SH-SY5Y (cell line): ENCODE results near the gene VGF.

Source experiments
- GATA2 ChIP-seq: IDR thresholded peaks from 2 replicates; pipeline ENCODE4 v1.6.1; 2011; ENCODE audit warnings: mild to moderate bottlenecking, low read depth, low read length
- GATA3 ChIP-seq: IDR thresholded peaks from 2 replicates; pipeline ENCODE4 v1.6.1; 2011; ENCODE audit warnings: low read depth, mild to moderate bottlenecking, low read length, moderate library complexity

VGF gene

DNA sequence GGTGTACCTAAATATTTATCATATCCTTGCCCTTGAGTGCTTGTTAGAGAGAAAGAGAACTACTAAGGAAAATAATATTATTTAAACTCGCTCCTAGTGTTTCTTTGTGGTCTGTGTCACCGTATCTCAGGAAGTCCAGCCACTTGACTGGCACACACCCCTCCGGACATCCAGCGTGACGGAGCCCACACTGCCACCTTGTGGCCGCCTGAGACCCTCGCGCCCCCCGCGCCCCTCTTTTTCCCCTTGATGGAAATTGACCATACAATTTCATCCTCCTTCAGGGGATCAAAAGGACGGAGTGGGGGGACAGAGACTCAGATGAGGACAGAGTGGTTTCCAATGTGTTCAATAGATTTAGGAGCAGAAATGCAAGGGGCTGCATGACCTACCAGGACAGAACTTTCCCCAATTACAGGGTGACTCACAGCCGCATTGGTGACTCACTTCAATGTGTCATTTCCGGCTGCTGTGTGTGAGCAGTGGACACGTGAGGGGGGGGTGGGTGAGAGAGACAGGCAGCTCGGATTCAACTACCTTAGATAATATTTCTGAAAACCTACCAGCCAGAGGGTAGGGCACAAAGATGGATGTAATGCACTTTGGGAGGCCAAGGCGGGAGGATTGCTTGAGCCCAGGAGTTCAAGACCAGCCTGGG lies 27.0 kb downstream of the VGF start:
- TF ChIP-seq GATA2 (no peak), GATA3 (no peak)

DNA sequence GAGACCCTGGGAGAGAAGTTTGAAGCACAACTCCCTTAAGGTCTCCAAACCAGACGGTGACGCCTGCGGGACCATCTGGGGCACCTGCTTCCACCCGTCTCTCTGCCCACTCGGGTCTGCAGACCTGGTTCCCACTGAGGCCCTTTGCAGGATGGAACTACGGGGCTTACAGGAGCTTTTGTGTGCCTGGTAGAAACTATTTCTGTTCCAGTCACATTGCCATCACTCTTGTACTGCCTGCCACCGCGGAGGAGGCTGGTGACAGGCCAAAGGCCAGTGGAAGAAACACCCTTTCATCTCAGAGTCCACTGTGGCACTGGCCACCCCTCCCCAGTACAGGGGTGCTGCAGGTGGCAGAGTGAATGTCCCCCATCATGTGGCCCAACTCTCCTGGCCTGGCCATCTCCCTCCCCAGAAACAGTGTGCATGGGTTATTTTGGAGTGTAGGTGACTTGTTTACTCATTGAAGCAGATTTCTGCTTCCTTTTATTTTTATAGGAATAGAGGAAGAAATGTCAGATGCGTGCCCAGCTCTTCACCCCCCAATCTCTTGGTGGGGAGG lies 27.6 kb downstream of the VGF start:
- TF ChIP-seq GATA2 (no peak), GATA3 (no peak)

DNA sequence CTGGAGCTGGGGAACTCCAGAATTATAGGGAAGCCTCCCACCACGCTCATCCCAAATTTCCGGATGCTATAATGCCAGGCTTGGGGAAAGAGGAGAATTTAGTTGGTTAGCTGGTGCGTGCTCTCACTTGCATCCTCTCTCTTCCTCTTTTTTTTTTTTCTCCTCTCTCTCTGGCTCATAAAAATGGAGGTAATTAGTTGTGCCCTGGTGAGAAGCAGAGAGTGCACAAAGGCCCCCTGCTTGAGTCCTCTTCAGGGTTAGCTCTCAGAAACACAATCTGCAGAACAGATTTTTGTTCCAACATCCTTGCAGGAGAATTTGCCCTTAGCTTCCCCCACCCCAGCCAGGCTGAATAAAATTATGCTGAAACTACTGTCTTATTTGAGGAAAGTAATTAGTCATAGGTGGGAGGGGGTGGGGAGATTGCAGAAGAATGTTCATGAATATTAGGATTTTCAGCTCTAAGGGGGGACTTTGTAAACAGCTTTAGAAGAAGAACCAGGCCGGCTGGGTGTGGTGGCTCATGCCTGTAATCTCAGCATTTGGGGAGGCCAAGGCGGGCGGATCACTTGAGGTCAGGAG lies 30.9 kb downstream of the VGF start:
- TF ChIP-seq GATA3: no peak
- TF ChIP-seq GATA2: no peak

DNA sequence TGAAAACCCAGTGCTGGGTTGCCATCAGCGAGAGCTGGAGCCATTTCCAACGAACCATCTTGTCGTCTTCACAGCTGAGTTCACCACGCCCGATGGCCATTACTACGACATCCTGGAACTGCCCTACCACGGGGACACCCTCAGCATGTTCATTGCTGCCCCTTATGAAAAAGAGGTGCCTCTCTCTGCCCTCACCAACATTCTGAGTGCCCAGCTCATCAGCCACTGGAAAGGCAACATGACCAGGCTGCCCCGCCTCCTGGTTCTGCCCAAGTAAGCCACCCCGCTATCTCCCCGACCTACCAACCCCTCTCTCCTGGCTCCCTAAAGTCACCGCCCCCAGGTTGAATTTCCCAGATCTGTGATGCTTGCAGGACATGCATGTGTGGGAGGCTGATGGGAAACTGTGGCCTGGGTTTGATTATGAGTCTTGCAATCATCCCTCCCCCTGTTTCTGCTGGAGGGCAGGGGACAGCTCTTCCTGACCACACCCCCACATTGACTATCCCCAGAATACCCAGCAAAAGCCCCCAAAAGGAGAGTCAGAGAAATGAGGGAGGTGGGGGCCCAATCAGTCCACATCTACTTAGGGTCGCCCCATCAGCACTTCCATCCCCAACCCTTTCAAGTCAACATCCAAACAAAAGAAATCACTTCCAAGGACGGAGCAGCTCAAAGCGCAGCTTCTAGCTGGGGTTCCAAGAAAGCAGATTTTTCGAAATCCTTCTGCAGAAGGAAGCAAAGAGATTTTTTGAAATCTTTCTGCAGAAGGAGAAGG lies 31.6 kb downstream of the VGF start:
- TF ChIP-seq GATA2 (no peak), GATA3 (no peak)

DNA sequence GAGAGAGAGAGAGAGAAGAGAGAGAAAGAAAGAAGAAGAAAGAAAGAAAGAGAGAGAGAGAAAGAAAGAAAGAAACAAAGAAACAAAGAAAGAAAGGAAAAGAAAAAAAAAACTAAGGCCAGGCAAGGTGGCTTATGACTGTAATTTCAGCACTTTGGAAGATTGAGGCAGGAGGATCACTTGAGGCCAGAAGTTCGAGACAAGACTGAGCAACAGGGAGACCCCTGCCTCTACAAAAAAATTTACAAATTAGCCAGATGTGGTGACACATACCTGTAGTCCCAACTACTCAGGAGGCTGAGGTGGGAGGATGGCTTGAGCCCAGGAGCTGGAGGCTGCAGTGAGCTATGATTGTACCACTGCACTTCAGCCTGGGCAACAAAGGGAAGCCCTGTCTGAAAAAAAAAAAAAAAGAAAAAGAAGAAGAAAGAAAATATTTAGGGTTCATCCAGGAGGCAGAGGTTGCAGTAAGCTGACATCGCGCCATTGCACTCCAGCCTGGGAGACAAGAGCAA lies 35.7 kb downstream of the VGF start:
- TF ChIP-seq GATA2 (no peak), GATA3 (no peak)

DNA sequence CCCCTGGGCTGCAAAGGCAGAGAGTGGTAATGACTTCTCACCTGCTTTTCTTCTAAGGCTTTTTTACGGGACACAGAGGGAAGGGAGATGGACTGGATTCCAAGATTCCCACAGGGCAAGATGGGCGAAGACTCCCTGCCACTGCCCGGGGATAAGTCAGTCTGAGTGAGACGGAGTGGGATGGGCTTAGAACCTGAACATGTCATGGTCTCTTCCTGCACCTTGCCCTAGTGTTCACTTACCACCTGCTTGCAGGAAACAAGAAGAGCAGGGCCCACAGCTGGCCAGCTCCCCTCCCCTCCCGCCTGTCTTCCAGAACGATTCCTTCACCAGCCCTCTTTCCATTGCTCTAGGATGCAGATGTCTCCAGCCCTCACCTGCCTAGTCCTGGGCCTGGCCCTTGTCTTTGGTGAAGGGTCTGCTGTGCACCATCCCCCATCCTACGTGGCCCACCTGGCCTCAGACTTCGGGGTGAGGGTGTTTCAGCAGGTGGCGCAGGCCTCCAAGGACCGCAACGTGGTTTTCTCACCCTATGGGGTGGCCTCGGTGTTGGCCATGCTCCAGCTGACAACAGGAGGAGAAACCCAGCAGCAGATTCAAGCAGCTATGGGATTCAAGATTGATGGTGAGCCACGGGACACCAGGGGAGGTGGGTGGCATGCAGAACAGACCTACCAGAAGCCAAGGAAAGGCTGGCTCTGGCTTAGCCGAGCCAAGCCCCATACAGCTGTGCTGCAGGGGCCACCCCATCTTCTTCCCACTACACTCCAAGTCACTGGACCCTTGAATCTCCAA lies 37.1 kb downstream of the VGF start:
- TF ChIP-seq GATA2 (no peak), GATA3 (no peak)

DNA sequence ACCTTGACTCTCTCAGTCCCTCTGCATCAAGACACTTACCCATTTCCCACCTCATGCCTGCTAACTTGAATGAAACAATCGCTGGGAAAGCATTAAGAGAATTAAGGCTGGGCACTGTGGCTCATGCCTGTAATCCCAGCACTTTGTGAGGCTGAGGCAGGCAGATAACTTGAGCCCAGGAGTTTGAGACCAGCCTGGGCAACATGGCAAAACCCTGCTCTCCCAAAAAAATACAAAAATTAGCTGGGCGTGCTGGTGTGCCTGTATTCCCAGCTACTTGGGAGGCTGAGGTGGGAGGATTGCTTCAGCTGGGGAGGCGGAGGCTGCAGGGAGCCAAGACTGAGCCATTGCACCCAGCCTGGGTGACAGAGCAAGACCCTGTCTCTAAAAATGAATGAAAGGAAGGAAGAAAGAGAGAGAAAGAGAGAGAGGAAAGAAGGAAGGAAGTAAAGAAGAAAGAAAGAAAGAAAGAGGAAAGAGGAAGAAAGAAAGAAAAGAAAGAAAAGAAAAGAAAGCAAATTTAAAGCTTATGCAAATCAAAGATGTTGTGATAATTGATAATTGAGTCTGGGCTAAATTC lies 37.8 kb downstream of the VGF start:
- TF ChIP-seq GATA2 (no peak), GATA3 (no peak)

DNA sequence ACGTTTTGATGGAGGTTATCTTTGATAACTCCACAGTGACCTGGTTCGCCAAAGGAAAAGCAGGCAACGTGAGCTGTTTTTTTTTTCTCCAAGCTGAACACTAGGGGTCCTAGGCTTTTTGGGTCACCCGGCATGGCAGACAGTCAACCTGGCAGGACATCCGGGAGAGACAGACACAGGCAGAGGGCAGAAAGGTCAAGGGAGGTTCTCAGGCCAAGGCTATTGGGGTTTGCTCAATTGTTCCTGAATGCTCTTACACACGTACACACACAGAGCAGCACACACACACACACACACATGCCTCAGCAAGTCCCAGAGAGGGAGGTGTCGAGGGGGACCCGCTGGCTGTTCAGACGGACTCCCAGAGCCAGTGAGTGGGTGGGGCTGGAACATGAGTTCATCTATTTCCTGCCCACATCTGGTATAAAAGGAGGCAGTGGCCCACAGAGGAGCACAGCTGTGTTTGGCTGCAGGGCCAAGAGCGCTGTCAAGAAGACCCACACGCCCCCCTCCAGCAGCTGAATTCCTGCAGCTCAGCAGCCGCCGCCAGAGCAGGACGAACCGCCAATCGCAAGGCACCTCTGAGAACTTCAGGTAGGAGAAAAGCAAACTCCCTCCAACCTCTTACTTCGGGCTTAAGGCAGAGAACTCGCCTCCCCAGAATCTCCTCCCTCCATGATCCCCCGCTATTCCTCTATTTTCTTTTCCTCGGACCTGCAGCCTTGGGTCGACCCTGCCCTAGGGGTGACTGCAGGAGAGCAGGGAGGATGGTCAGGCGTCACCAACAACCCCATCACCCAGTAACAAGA lies 38.5 kb downstream of the VGF start, which contains the start of gene SERPINE1:
Gene SERPINE1 (plus strand): TSS at position 454 of the 809 bp plus-strand sequence. CDS start 1,290 bp downstream, outside the sequence.
- no peak for TF ChIP-seq GATA2
- no peak for TF ChIP-seq GATA3

DNA sequence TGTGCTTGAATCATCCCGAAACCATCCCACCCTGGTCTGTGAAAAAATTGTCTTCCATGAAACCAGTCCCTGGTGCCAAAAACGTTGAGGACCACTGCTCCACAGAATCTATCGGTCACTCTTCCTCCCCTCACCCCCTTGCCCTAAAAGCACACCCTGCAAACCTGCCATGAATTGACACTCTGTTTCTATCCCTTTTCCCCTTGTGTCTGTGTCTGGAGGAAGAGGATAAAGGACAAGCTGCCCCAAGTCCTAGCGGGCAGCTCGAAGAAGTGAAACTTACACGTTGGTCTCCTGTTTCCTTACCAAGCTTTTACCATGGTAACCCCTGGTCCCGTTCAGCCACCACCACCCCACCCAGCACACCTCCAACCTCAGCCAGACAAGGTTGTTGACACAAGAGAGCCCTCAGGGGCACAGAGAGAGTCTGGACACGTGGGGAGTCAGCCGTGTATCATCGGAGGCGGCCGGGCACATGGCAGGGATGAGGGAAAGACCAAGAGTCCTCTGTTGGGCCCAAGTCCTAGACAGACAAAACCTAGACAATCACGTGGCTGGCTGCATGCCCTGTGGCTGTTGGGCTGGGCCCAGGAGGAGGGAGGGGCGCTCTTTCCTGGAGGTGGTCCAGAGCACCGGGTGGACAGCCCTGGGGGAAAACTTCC lies 39.2 kb downstream of the VGF start:
- TF ChIP-seq GATA3 (no peak), GATA2 (no peak)

DNA sequence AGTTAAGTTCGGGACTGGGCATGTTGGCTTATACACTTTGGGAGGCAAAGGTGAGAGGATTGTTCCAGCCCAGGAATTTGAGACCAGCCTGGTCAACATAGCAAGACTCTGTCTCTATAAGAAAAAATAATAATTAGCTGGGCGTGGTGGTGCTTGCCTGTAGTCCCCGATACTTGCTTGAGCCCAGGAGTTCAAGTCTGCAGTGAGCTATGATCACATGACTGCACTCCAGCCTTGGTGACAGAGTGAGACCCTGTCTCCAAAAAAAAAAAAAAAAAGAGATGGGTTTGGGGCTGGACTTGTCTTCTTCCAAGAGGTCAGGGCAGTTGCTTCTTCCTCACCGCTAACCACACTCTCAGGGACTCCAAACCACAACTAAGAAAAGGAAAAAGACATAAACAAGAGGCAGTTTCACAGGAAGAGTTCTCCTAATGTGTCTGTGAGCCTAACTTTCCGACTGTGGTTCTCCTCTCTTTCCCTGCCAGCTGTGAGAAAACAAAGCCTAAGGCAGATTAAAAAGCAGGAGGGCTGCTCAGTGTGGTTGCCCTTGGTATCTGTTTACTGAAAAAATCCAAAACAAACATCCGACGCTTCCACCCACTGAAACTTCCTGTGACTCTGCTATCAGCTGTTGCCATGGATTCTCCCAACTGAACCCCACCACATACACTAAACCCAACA lies 40.9 kb downstream of the VGF start:
- TF ChIP-seq GATA3 (no peak), GATA2 (no peak)

DNA sequence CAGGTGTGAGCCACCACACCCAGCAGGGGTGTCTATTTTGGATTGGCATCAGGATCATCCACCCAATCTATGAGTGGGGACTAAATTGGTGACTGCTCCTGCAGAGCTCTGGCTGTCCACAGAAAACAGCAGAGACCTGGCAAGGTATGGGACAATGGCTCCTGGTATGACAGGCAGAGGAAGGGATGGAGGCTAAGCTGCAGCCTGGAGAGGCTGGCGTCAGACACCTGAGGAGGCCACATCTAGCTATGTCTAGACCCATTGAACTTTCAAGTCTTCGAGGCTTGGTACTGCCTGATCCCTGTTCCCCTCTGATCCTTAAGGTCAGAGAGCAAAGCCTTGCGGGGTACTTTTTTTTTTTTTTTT lies 41.7 kb downstream of the VGF start:
- TF ChIP-seq GATA3: no peak
- no peak for TF ChIP-seq GATA2
